ENCODE data around the gene SYT1. TPM values are rescaled to one million over a fixed set of nuclear protein-coding genes. Genes with fewer than 3 reads are reported as not detected.

Gene SYT1
- total and polyA plus RNA-seq, 2 of the 4 experiments (the other 2 are of a cell fraction): 2.8 to 3.0 TPM

DNA sequence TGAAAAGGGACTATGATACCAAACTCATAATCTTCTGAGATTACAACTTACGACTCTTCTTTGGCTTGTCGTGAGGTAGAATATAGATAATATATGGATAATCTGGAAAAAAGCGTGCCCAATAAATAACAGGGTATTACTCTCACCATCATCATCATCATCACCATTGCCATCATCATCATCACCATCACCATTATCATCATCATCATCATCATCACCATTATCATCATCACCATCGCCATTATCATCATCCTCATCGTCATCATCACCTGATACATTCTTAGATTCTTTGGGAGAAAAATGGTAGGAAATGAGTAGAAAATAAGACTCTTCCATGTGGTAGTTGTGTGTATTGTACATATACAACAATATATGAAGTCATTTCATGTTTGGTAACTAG, 259.8 kb downstream of the SYT1 start:
- ChIA-PET CTCF (no interaction called here), POLR2A (ENCODE audit: unreplicated experiment) (no interaction called here)
- Histone ChIP-seq H2AFZ (replicated peaks; ENCODE audit: low read length, poor library complexity) (no peak overlapping the region), H3K79me1 (ENCODE audit: low read depth in 1 of 2, low read length in 2 of 2) (no peaks in the 10 kb centered on the region), H2AK5ac (ENCODE audit: low read depth, low read length) (no peak overlapping the region), H2BK5ac (ENCODE audit: low read depth, low read length, poor library complexity, severe bottlenecking) (no peak overlapping the region), H3K36me3 (ENCODE audit: control insufficient read depth, insufficient read depth, low read length) (no peaks in the 10 kb centered on the region), H2BK20ac (ENCODE audit: low read depth, low read length) (no peak overlapping the region), H2AK9ac (replicated peaks; ENCODE audit: low read depth, low read length, poor library complexity) (no peak overlapping the region), H3K4me3 (ENCODE audit: insufficient read depth, low read depth, low read length) (no peak overlapping the region), H3K27me3 (ENCODE audit: control insufficient read depth, insufficient read depth, low read length) (no peaks in the 10 kb centered on the region), H3K56ac (ENCODE audit: extremely low read depth, insufficient read depth, low read length) (no peak overlapping the region), H3K23ac (ENCODE audit: low read depth, low read length) (no peak overlapping the region), H2BK15ac (ENCODE audit: low read depth, low read length) (no peak overlapping the region), H4K91ac (ENCODE audit: insufficient read depth, low read depth, low read length) (no peak overlapping the region), H2BK120ac (ENCODE audit: low read depth, low read length) (no peak overlapping the region), H4K8ac (ENCODE audit: low read depth in 2 of 2, low read length in 2 of 2) (no peak overlapping the region), H3K14ac (replicated peaks; ENCODE audit: low read depth, low read length) (no peak overlapping the region), H3K4me2 (ENCODE audit: low read depth, low read length) (no peak overlapping the region), H3K18ac (ENCODE audit: low read depth, low read length) (no peak overlapping the region), H4K5ac (ENCODE audit: low read depth, low read length) (no peak overlapping the region), H3K4ac (ENCODE audit: low read depth, low read length) (no peak overlapping the region), H3K9me1 (ENCODE audit: insufficient read depth, low read length) (peaks cover 3% of the 10 kb centered on the region; the same call in 1 of the 2 replicates), H3K9ac (ENCODE audit: low read depth, low read length) (no peak overlapping the region), H3K9me3 (ENCODE audit: control insufficient read depth, insufficient read depth, low read length) (no peaks in the 10 kb centered on the region), H3K27ac (ENCODE audit: insufficient read depth, low read length) (no peak overlapping the region), H4K20me1 (ENCODE audit: insufficient read depth, low read length) (peaks cover 3% of the 10 kb centered on the region; the same call in 1 of the 2 replicates), H3K4me1 (ENCODE audit: control insufficient read depth, insufficient read depth, low read length) (no peaks in the 10 kb centered on the region; the same call in 1 of the 2 replicates)
- no TSS peak for BruUV-seq (replicated peaks)
- ATAC-seq (ENCODE audit: low read depth) (no peak), DNase-seq (no peak)
- TF ChIP-seq MXI1 (IDR thresholded peaks at IDR 0.05; ENCODE audit: borderline replicate concordance, low read depth, low read length) (no peak), RAD21 (IDR thresholded peaks at IDR 0.05; ENCODE audit: low read length) (no peak)
- TF ChIP-seq, protein P1, sequence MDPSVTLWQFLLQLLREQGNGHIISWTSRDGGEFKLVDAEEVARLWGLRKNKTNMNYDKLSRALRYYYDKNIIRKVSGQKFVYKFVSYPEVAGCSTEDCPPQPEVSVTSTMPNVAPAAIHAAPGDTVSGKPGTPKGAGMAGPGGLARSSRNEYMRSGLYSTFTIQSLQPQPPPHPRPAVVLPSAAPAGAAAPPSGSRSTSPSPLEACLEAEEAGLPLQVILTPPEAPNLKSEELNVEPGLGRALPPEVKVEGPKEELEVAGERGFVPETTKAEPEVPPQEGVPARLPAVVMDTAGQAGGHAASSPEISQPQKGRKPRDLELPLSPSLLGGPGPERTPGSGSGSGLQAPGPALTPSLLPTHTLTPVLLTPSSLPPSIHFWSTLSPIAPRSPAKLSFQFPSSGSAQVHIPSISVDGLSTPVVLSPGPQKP (IDR thresholded peaks at IDR 0.05; ENCODE audit: borderline replicate concordance, low read depth, low read length): no peak
- 100% methylated on average over 1 of the region's 5 CpGs; no CpG with 5 or more reads in 1 of the 2 experiments for WGBS, 2 experiments (ENCODE audit: extremely low coverage in 2 of 2, insufficient read length in 1 of 2)
- intact Hi-C loops (cut with micrococcal nuclease): no loop called here
- dilution Hi-C loops (cut with HindIII; ENCODE audit: low sequenced_read_pairs, unreplicated experiment): no loop called here
- in situ Hi-C loops (cut with MboI; ENCODE audit: low sequenced_read_pairs): no loop called here
